Stimulated activated CD8-positive, alpha-beta memory T cell treated with anti-CD3 and anti-CD28 coated beads, Interleukin-12 subunit alpha, Interleukin-12 subunit beta, amount 100 ng/mL, for 4 hours (primary cell): ENCODE data around the gene LCOR.

Source experiments
- DNase-seq: peaks from one replicate; pipeline ENCODE4 v3.0.0-alpha.2; 2020; ENCODE audit warnings: low read depth

The LCOR gene

GRCh38 chr10:96987842-96988175 is 155.7 kb downstream of the LCOR start:
- DNase-seq, result no peak

DNA sequence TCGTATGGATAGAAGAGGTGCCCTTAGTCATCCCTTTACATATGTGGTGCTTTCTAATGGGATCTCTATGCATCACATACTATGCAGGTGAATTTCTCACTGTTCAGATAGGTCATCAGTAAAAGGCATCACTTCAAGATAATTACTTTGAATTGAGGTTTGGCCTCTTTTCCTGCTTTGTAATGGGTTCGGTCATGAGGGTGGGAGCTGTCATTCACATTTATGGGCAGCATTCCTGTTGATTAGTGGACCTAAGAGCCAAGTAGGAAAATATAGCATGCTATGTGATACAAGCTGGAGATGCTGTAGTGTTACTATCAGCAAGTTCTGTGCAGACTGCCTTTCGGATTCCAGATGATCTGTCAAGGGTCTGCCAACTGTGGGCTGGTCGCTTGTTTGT is 156.3 kb downstream of the LCOR start:
- no peak for DNase-seq

GRCh38 chr10:96991313-96991841 is 159.3 kb downstream of the LCOR start:
- no peak for DNase-seq

- DNase-seq, result no peak
Measured at GRCh38 chr10:96992721-96993120, 160.6 kb downstream of the LCOR start.

DNA sequence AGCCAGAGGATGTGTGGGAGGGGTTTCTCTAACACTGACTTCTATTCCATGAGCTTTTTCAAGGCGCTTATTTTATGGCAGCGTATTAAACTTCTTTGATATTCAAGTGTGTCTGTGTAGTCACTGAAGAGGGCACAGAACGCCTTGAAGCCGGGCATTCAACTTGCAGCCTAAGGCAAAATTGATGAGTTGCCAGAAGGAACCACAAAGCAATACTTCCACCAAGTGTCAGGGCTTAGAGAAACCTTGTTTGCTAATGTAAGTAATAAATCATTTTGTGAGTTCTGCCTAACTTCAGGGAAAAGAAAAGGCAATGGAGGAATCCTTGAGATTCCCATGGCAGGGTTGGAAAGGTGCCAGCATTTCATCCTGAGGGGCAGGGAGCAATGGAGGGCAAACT is 163.8 kb downstream of the LCOR start:
- no peak for DNase-seq

- no peak for DNase-seq
Measured at GRCh38 chr10:96996275-96996965, 164.3 kb downstream of the LCOR start.

DNA sequence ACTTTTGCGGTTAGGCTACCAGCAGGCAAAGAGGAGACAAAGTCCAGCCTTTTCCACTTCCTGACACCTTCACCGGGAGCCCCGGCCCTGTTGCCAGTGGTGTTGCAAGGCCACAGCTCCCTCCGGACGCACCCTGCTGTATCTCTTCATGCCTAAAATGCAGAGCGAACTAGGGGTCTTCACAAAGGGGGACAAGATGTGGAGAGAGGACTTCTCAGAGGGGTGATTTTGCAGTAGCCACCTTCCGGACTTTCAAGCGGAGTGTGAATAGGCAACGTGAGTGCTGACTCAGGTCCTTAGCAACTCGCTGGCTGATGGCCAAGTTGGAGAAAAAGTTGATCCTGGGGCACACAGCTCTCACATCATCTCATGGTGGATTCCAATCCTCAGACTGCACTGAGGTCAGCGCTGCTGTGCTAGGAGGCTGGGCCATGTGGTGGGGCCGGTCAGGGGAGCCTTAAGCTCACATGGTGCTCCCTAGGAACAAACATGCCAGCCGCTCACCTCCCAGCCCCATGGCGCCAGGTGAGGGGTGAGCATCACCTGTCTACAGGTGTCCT is 166.3 kb downstream of the LCOR start:
- DNase-seq, result no peak

DNA sequence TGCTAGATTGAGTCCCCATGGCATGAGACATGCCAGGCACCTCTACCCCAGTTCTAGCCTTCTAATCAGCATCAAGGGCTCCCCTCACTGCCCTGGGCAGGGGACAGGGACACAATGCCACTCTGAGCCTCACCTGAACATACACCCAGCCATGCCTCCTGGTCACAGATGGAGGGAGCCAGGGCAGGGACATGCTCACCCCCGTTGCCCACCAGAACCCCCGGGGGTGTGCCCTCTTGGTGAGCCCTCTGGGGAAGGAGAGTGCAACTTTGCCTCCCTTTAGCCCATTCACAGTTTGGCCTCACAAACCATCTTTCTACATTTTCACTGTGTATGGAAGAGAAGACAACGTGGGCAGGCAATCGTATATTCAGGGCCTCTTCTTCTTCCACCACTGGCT is 167.2 kb downstream of the LCOR start:
- no peak for DNase-seq

- no peak for DNase-seq
Measured at GRCh38 chr10:96999987-97000386, 167.9 kb downstream of the LCOR start.

DNA sequence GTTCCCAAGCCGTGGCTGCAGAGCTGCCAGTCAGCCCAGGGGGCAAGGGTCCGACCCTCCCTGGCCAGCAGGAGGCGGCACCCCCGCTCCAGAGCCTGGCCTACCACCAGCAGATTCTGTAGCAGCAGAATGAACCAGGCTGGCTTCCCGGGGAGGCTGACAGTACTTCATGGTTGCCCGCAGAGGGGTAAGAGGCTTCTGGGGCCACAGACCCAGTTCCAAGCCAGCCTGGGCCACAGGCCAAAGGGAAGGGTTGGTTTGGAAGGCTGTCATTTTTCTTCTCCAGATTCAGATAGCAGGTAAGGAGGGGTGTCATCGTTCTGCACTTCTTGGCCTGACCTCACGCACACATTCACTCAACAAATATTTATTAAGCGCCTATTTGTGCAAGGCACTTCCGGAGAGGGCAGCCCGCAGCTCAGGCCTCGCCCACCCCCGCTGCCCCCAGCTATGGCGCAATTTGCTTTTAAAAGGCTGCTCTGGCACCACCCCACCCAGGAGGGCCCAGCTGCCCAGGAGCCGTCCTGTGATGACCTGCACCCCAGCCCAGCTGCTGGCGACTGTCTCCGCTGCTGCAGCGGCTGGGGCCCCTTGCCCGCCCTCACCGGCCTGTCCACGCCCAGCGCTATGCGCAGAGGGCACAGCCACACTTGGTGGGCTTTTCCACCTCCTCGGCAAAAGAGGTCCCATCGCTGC is 168.5 kb downstream of the LCOR start:
- DNase-seq, result no peak

- no peak for DNase-seq
Measured at GRCh38 chr10:97001183-97001991, 169.3 kb downstream of the LCOR start.

GRCh38 chr10:97002670-97003069 is 170.6 kb downstream of the LCOR start:
- no peak for DNase-seq

GRCh38 chr10:97003151-97003803 is 171.2 kb downstream of the LCOR start:
- DNase-seq, result no peak

DNA sequence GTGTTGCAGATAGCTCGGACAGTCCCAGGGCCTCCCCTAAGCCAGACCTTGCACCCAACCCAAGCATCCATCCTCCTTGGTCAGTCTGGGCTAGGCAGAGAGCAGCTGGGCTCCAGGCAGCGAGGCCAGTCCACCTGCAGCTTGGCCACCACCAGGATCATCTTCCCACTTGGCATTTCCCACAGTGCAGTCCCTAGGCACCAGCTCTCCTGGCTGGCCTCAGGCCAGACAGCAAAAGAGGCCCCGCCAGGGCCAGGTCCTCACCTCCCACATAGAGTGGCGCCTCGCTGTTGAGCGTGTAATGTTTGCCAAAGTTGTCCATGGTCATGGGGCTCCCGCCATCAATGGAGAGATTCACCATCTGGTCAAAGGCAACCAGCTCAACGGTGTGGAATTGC is 171.7 kb downstream of the LCOR start:
- no peak for DNase-seq

DNA sequence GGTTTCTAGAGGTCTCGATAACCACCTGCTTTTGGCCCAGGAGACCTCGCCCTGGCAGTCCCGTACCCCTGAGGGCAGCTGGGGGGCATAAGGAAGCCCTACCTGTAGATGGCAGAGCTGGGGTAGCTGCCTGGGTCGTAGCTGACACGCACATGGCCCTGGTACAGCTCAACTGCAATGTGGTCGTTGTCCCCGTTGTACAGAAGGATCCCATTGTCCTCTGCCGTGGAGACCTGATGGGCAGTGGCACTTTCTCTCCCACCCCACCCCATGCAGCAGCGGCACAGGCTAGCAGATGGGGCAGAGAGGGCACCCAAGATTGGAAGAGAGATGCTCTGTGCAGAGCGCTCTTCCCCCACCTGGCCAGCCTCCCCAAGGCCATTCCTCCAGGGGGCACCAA is 172.5 kb downstream of the LCOR start:
- no peak for DNase-seq

GRCh38 chr10:97005349-97005748 is 173.3 kb downstream of the LCOR start:
- no peak for DNase-seq

- no peak for DNase-seq
Measured at GRCh38 chr10:97006364-97006763, 174.3 kb downstream of the LCOR start.

DNA sequence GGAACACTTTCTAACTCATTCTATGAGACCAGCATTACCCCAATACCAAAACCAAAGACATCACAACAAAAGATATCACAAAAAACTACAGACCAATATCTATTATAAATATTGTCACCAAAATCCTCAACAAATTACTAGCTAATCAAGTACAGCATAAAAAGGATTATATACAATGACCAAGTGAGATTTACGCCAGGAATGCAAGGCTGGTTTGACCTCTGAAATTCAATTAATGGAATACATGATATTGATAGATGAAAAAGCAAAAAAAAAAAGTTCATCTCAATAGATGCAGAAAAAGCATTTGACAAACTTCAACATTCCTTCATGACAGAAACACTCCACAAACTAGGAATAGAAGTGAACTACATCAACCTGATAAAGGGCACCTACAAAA is 175.3 kb downstream of the LCOR start:
- DNase-seq, result no peak

DNA sequence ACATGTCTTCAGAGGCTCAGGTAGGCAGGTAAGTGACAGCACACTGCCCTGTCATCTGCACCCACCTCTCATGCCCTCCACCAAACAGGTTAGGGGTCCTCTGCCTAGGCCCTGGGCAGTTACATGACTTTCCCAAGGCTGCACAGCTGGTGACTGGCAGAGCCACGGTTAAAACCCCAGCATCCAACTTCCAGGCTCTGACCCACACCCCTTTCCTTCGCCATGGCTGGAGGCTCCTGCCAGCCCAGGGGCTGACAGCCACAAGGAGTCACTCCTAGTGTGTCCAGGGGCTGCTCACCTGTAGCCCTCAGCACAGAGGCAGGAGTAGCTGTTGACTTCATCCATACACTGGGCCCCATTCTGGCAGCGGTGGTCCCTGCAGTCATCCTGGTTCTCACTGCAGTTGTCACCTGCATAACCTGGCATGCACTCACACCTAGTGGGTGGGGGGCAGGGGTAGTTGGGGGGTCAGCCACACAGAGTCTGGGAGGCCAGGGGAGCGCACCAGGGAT is 178.7 kb downstream of the LCOR start:
- no peak for DNase-seq

GRCh38 chr10:97011397-97011796 is 179.3 kb downstream of the LCOR start:
- DNase-seq, result no peak

DNA sequence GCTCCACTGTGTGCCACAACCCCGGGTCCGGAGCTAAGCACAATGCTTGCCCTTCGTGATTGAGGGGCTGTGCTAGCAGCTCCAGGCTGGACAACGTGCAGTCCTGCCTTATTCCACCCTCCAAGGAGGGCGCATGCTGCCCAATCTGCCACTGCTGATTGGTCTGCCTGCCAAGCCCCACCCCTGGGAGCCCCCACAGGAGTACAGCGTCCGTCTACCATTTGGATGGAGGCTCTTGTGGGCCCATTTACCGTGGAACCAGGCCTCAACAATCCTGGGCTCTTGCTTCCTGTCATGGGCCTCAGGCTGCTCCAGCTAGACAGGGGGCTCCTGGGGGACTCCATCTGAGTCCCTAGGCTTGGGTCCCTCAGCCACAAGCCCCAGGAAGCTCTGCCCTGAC is 180.4 kb downstream of the LCOR start:
- DNase-seq, result no peak

- no peak for DNase-seq
Measured at GRCh38 chr10:97013568-97013967, 181.5 kb downstream of the LCOR start.
